ENCODE data around the gene ECSIT.
"Not testable (repeated sequence)": the region's sequence is repeated elsewhere in the genome, so short reads cannot be mapped to it uniquely, and the experiment has no call there.

ECSIT gene

GRCh38 chr19:11479090-11479897, 49.6 kb downstream of the ECSIT start:
- peak overlapping the region; percentile 47 to 66 (median 47) for H3K4me3 Mint-ChIP-seq
- peaks cover 60% of the 10 kb centered on the region for H3K27me3 Mint-ChIP-seq (ENCODE audit: low read depth)
- no peak for TF ChIP-seq CTCF (IDR thresholded peaks at IDR 0.05; ENCODE audit: unreplicated experiment in 3 of 3)
- H3K36me3 Mint-ChIP-seq (ENCODE audit: low read depth) = peaks cover 4% of the 10 kb centered on the region
- H3K9me3 Mint-ChIP-seq = no peaks in the 10 kb centered on the region
- no peak overlapping the region for H3K27ac Mint-ChIP-seq
- H3K4me1 Mint-ChIP-seq = peaks cover 8% of the 10 kb centered on the region

GRCh38 chr19:11478167-11479089, 50.5 kb downstream of the ECSIT start:
- peaks cover 8% of the 10 kb centered on the region for H3K4me1 Mint-ChIP-seq
- TF ChIP-seq CTCF (IDR thresholded peaks at IDR 0.05; ENCODE audit: unreplicated experiment in 3 of 3) = no peak
- peak overlapping the region in 2 of 3 experiments; percentile 47 for H3K4me3 Mint-ChIP-seq
- H3K27me3 Mint-ChIP-seq (ENCODE audit: low read depth) = peaks cover 56% of the 10 kb centered on the region
- no peaks in the 10 kb centered on the region for H3K36me3 Mint-ChIP-seq (ENCODE audit: low read depth)
- H3K27ac Mint-ChIP-seq = no peak overlapping the region
- no peaks in the 10 kb centered on the region for H3K9me3 Mint-ChIP-seq

GRCh38 chr19:11475861-11476260, 53.1 kb downstream of the ECSIT start:
- H3K27ac Mint-ChIP-seq = no peak overlapping the region
- H3K4me1 Mint-ChIP-seq = no peaks in the 10 kb centered on the region
- TF ChIP-seq CTCF (IDR thresholded peaks at IDR 0.05; ENCODE audit: unreplicated experiment in 3 of 3) = no peak
- H3K4me3 Mint-ChIP-seq = no peak overlapping the region
- H3K36me3 Mint-ChIP-seq (ENCODE audit: low read depth) = no peaks in the 10 kb centered on the region
- H3K27me3 Mint-ChIP-seq (ENCODE audit: low read depth) = peaks cover 38% of the 10 kb centered on the region
- H3K9me3 Mint-ChIP-seq = no peaks in the 10 kb centered on the region

GRCh38 chr19:11475343-11475742, 53.6 kb downstream of the ECSIT start:
- not testable (repeated sequence) for H3K4me3 Mint-ChIP-seq; H3K4me1 Mint-ChIP-seq; H3K9me3 Mint-ChIP-seq; H3K27ac Mint-ChIP-seq; H3K36me3 Mint-ChIP-seq (ENCODE audit: low read depth)
- H3K27me3 Mint-ChIP-seq (ENCODE audit: low read depth) = peaks cover 38% of the 10 kb centered on the region

- Mint-ChIP-seq H3K36me3 (ENCODE audit: low read depth) (no peaks in the 10 kb centered on the region), H3K27ac (no peak overlapping the region), H3K9me3 (no peaks in the 10 kb centered on the region), H3K27me3 (ENCODE audit: low read depth) (peaks cover 32% of the 10 kb centered on the region), H3K4me3 (no peak overlapping the region), H3K4me1 (no peaks in the 10 kb centered on the region)
- no peak for TF ChIP-seq CTCF (IDR thresholded peaks at IDR 0.05; ENCODE audit: unreplicated experiment in 3 of 3)
These were observed 55.2 kb downstream of the ECSIT start for GRCh38 chr19:11473725-11474124.

- H3K27ac Mint-ChIP-seq; H3K9me3 Mint-ChIP-seq; H3K36me3 Mint-ChIP-seq (ENCODE audit: low read depth); H3K4me1 Mint-ChIP-seq; H3K27me3 Mint-ChIP-seq (ENCODE audit: low read depth); H3K4me3 Mint-ChIP-seq: not testable (repeated sequence)
These were observed 60.6 kb downstream of the ECSIT start for GRCh38 chr19:11468266-11468845.

Measured in nephron (organoid).